HepG2 (cell line): Measurements from ENCODE around the gene AUH. TPM values are rescaled to one million over a fixed set of nuclear protein-coding genes. Genes with fewer than 3 reads are reported as not detected.
A peak's percentile ranks its signal among the peaks of the same experiment; 100 is the strongest.

Source experiments
- ATF7 ChIP-seq, 2 experiments: fragments of 450-650 bp in 1 of 2; sonication (generic) in 1 of 2; formaldehyde crosslinking in 1 of 2; IDR thresholded peaks; 2 replicates each; pipeline versions ENCODE4 v1.4.0 to v1.6.1; 2016 to 2020; ENCODE audit warnings: antibody characterized with exemption in 1 of 2, mild to moderate bottlenecking in 1 of 2, missing genetic modification reagents in 1 of 2
- HDAC2 ChIP-seq: sonication (generic); formaldehyde crosslinking; IDR thresholded peaks from 2 replicates; pipeline ENCODE4 v1.4.0; 2020; ENCODE audit warnings: missing genetic modification reagents
- KLF13 ChIP-seq: sonication (generic); formaldehyde crosslinking; IDR thresholded peaks from 2 replicates; pipeline ENCODE4 v1.4.0; 2020; ENCODE audit warnings: mild to moderate bottlenecking, missing genetic modification reagents
- NFE2L2 ChIP-seq: fragments of 150-350 bp; IDR thresholded peaks from 2 replicates; pipeline ENCODE4 v1.6.1; 2014; ENCODE audit warnings: low read length
- POLR2G ChIP-seq: fragments of 200-400 bp; formaldehyde crosslinking; IDR thresholded peaks from 2 replicates; pipeline ENCODE4 v1.6.1; 2018; ENCODE audit warnings: mild to moderate bottlenecking, low read depth, low read length, moderate library complexity
- RBM39 ChIP-seq: fragments of 200-400 bp; formaldehyde crosslinking; IDR thresholded peaks from one replicate; pipeline ENCODE4 v1.6.1; 2018; ENCODE audit warnings: antibody characterized with exemption, mild to moderate bottlenecking, low read depth, low read length; ENCODE audit not compliant: poor library complexity, severe bottlenecking
- SIN3B ChIP-seq: fragments of 150-350 bp; IDR thresholded peaks from 2 replicates; pipeline ENCODE4 v1.6.1; 2014; ENCODE audit warnings: low read length
- TARDBP ChIP-seq: sonication (generic); formaldehyde crosslinking; IDR thresholded peaks from 2 replicates; pipeline ENCODE4 v1.8.0; 2022; ENCODE audit warnings: mild to moderate bottlenecking, missing genetic modification reagents
- YEATS4 ChIP-seq: sonication (generic); formaldehyde crosslinking; IDR thresholded peaks from 2 replicates; pipeline ENCODE4 v1.4.0; 2020; ENCODE audit warnings: missing genetic modification reagents, borderline replicate concordance
- ZNF251 ChIP-seq: sonication (generic); formaldehyde crosslinking; IDR thresholded peaks from 2 replicates; pipeline ENCODE4 v1.9.0; 2021; ENCODE audit warnings: mild to moderate bottlenecking, missing genetic modification reagents
- ZNF569 ChIP-seq: sonication (generic); formaldehyde crosslinking; IDR thresholded peaks from 2 replicates; pipeline ENCODE4 v1.5.0; 2020; ENCODE audit warnings: mild to moderate bottlenecking, missing genetic modification reagents, moderate library complexity, borderline replicate concordance
- ZNF749 ChIP-seq: sonication (generic); formaldehyde crosslinking; IDR thresholded peaks from 2 replicates; pipeline ENCODE4 v1.8.0; 2022; ENCODE audit warnings: mild to moderate bottlenecking, missing genetic modification reagents, moderate library complexity, borderline replicate concordance
- polyA plus RNA-seq, 8 experiments: library from polyadenylated mRNA; depleted of rRNA in 3 of 8; stranded (reverse) in 7 of 8; unstranded in 1 of 8; fragments of >200 nt; fragmentation: Illumina TruSeq in 4 of 8; extraction: Trizol in 4 of 8; gene quantifications; 2 replicates each; pipeline versions ENCODE4 v1.2.1 to v1.2.3, GENCODE V29; 2011 to 2016; ENCODE audit warnings: low read depth in 4 of 8, missing spikeins in 1 of 8, mixed read lengths in 1 of 8; ENCODE audit not compliant: insufficient read depth in 1 of 8
- total RNA-seq, 5 experiments: library from RNA; depleted of rRNA; stranded (reverse); fragments of >200 nt; fragmentation: Illumina TruSeq; extraction: Trizol; gene quantifications; 2 replicates each; pipeline ENCODE4 v1.2.3, GENCODE V29; 2016; ENCODE audit warnings: low read depth in 1 of 5
- TF ChIP-seq, protein P1 (sequence below): sonication (generic); formaldehyde crosslinking; IDR thresholded peaks from 2 replicates; pipeline ENCODE4 v1.4.0; 2020; ENCODE audit warnings: missing genetic modification reagents
- TF ChIP-seq, protein P2 (sequence below): sonication (generic); formaldehyde crosslinking; IDR thresholded peaks from 2 replicates; pipeline ENCODE4 v1.5.0; 2020; ENCODE audit warnings: missing genetic modification reagents
- TF ChIP-seq, protein P3 (sequence below): sonication (generic); formaldehyde crosslinking; IDR thresholded peaks from 2 replicates; pipeline ENCODE4 v1.5.0; 2020; ENCODE audit warnings: missing genetic modification reagents
- TF ChIP-seq, protein P4 (sequence below): sonication (generic); formaldehyde crosslinking; IDR thresholded peaks from 2 replicates; pipeline ENCODE4 v1.5.0; 2020; ENCODE audit warnings: mild to moderate bottlenecking, missing genetic modification reagents

AUH gene
- total and polyA plus RNA-seq, 2 of the 13 experiments (the other 11 are each of a cell fraction or from before 2014, with no cell fraction given): 25.8 to 31.9 TPM

DNA sequence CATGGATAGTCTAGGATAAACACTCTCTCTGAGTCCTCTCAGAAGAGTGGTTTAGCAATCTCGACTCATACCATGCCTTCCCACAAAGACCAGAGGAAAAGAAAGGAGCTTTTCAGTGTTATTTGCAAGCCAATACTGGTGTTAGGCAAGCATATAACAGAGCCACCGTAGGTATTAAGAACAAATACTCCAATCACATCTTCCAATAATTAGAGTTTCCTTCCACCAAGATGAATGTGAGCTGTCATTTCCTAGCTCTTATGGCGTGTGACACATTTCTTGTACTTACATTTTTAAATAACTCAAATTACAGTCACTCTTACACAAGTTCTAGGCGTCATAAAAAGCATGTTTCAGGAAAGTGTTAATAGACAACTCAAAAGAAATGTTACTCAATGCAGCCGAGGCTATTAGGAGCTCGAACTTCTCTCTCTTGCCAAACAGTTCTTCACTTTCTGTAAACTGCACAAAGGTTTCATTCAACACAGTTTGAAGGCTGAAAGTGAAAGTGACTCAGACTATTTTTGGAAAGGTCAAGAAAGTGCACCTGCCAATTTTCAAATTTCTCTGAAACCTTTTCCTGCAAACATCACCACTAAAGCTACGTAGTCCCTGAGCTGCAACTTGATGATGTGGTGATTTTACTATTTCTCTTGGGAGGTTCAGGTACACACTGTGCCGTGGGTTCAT lies 153.8 kb downstream of the AUH start (continued):
- TF ChIP-seq, protein P1, sequence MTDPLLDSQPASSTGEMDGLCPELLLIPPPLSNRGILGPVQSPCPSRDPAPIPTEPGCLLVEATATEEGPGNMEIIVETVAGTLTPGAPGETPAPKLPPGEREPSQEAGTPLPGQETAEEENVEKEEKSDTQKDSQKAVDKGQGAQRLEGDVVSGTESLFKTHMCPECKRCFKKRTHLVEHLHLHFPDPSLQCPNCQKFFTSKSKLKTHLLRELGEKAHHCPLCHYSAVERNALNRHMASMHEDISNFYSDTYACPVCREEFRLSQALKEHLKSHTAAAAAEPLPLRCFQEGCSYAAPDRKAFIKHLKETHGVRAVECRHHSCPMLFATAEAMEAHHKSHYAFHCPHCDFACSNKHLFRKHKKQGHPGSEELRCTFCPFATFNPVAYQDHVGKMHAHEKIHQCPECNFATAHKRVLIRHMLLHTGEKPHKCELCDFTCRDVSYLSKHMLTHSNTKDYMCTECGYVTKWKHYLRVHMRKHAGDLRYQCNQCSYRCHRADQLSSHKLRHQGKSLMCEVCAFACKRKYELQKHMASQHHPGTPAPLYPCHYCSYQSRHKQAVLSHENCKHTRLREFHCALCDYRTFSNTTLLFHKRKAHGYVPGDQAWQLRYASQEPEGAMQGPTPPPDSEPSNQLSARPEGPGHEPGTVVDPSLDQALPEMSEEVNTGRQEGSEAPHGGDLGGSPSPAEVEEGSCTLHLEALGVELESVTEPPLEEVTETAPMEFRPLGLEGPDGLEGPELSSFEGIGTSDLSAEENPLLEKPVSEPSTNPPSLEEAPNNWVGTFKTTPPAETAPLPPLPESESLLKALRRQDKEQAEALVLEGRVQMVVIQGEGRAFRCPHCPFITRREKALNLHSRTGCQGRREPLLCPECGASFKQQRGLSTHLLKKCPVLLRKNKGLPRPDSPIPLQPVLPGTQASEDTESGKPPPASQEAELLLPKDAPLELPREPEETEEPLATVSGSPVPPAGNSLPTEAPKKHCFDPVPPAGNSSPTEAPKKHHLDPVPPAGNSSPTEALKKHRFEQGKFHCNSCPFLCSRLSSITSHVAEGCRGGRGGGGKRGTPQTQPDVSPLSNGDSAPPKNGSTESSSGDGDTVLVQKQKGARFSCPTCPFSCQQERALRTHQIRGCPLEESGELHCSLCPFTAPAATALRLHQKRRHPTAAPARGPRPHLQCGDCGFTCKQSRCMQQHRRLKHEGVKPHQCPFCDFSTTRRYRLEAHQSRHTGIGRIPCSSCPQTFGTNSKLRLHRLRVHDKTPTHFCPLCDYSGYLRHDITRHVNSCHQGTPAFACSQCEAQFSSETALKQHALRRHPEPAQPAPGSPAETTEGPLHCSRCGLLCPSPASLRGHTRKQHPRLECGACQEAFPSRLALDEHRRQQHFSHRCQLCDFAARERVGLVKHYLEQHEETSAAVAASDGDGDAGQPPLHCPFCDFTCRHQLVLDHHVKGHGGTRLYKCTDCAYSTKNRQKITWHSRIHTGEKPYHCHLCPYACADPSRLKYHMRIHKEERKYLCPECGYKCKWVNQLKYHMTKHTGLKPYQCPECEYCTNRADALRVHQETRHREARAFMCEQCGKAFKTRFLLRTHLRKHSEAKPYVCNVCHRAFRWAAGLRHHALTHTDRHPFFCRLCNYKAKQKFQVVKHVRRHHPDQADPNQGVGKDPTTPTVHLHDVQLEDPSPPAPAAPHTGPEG (CRISPR knock-in tag): no peak
- TF ChIP-seq ZNF569 (no peak), ZNF749 (CRISPR knock-in tag) (no peak), SIN3B (no peak), NFE2L2 (no peak), TARDBP (peak; percentile 62), HDAC2 (no peak), YEATS4 (CRISPR knock-in tag) (no peak), POLR2G (no peak), ATF7 (IDR thresholded peaks at IDR 0.05) (no peak), ATF7 (CRISPR knock-in tag; IDR thresholded peaks at IDR 0.05) (no peak), ZNF251 (CRISPR knock-in tag) (no peak), KLF13 (no peak), RBM39 (no peak)
- TF ChIP-seq, protein P2, sequence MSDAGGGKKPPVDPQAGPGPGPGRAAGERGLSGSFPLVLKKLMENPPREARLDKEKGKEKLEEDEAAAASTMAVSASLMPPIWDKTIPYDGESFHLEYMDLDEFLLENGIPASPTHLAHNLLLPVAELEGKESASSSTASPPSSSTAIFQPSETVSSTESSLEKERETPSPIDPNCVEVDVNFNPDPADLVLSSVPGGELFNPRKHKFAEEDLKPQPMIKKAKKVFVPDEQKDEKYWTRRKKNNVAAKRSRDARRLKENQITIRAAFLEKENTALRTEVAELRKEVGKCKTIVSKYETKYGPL (CRISPR knock-in tag): no peak
- TF ChIP-seq, protein P3, sequence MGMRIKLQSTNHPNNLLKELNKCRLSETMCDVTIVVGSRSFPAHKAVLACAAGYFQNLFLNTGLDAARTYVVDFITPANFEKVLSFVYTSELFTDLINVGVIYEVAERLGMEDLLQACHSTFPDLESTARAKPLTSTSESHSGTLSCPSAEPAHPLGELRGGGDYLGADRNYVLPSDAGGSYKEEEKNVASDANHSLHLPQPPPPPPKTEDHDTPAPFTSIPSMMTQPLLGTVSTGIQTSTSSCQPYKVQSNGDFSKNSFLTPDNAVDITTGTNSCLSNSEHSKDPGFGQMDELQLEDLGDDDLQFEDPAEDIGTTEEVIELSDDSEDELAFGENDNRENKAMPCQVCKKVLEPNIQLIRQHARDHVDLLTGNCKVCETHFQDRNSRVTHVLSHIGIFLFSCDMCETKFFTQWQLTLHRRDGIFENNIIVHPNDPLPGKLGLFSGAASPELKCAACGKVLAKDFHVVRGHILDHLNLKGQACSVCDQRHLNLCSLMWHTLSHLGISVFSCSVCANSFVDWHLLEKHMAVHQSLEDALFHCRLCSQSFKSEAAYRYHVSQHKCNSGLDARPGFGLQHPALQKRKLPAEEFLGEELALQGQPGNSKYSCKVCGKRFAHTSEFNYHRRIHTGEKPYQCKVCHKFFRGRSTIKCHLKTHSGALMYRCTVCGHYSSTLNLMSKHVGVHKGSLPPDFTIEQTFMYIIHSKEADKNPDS (CRISPR knock-in tag): peak; percentile 71; the same call in 1 of the 2 replicates
- TF ChIP-seq, protein P4, sequence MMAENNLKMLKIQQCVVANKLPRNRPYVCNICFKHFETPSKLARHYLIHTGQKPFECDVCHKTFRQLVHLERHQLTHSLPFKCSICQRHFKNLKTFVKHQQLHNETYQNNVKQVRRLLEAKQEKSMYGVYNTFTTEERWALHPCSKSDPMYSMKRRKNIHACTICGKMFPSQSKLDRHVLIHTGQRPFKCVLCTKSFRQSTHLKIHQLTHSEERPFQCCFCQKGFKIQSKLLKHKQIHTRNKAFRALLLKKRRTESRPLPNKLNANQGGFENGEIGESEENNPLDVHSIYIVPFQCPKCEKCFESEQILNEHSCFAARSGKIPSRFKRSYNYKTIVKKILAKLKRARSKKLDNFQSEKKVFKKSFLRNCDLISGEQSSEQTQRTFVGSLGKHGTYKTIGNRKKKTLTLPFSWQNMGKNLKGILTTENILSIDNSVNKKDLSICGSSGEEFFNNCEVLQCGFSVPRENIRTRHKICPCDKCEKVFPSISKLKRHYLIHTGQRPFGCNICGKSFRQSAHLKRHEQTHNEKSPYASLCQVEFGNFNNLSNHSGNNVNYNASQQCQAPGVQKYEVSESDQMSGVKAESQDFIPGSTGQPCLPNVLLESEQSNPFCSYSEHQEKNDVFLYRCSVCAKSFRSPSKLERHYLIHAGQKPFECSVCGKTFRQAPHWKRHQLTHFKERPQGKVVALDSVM (CRISPR knock-in tag): 0 out of 2 replicates have a peak, but pooled peaks have one; percentile 10
